Measurements from ENCODE around the gene CEP68.

CEP68 gene

GRCh38 chr2:65059071-65059470, 2.9 kb downstream of the CEP68 start:
- no peak for DNase-seq

DNA sequence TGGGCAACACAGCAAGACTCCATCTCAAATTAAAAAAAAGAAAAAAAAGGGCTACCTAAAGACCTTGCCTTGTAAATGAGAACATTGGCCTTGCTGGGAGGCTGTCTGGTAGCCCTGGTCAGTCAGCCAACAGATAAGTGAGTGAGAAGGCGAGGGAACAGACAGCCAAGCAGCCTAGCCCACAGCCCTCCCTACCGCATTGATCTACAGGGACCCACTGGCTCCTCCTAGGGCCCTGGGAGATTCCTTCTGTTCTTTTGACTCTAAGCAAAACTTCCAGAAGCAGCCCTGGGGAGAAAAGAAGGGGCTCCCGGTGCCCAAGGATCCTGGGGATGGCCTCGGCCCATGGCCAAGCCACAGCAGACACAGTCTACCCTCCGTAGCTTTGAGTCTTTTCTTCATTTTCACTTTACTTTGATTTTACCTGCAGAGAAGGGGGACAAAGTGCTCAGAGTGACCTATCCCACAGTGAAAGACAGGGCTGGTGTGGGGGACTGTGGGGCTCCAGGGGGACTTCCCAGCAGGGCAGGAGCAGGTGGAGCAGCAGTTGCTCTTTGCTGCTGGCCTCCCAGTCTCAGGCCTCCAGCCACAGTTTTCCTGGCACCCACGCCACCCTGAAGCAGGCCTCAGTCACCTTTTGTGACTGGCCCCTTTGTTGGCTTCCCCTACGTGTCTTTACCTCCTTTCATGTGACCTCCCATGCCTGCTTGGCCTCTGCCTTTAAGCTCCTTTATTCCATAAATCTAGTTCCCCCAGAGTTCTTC, 5.1 kb downstream of the CEP68 start:
- DNase-seq = no peak

DNA sequence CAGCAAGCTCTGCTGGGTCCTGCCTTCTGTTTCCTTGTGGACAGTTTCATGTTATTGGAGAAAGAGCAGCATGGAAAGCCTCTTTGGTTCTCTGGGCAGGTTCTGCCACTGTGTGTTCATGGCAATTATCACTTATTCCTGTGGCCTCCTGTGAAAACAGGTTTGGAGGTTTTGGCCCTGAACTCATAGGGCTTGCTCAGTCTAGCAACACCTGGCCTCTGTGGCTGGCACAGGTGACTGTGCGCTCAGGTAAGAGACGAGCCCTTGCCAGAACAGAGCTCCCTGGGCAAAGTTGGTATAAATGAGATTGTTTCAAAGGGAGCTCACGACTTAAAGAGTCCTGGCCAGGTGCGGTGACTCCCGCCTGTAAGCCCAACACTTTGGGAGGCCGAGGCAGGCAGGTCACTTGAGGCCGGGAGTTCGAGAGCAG, 5.7 kb downstream of the CEP68 start:
- DNase-seq = no peak

GRCh38 chr2:65062843-65063825, 6.9 kb downstream of the CEP68 start:
- DNase-seq = no peak

- DNase-seq = peak; percentile 73
Measured at GRCh38 chr2:65064728-65065552, 8.7 kb downstream of the CEP68 start.

DNA sequence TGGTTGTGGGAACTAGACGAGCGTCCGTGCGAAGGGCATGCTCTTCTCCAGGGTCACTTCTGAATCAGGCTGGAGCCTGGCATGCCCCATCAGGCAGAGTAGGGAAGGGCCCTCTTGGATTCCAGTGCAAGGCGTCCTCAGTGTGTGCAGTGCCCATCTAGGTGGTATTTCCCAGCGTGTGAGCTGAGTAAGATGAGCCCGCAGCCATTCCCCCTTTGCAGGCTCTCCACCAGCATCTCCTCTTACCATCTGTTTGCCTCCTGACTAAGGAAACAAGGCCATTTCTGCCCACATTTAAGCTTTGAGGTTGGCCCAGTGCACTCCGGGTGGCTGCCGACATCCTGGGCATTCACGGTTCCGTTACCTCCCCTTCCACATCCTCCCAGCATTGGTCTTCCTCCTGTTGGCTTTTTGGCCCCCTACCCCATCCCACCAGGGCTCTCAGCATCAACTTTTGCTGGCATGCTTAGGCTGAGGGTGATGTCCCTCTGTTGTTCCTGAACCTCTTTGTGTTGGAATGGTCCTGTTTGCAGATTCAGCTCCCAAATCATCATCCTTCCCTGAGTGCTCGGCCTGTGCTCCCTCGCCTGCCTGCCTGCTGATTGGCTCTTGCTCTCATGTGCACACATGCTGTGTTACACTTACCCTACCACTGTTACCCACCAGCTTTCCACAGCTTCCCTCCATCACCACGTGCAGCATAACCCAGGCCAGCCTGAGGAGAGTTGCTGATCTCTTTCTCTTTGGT, 11.8 kb downstream of the CEP68 start:
- DNase-seq = no peak

- no peak for DNase-seq
Measured at GRCh38 chr2:65069439-65069824, 13.2 kb downstream of the CEP68 start.

DNA sequence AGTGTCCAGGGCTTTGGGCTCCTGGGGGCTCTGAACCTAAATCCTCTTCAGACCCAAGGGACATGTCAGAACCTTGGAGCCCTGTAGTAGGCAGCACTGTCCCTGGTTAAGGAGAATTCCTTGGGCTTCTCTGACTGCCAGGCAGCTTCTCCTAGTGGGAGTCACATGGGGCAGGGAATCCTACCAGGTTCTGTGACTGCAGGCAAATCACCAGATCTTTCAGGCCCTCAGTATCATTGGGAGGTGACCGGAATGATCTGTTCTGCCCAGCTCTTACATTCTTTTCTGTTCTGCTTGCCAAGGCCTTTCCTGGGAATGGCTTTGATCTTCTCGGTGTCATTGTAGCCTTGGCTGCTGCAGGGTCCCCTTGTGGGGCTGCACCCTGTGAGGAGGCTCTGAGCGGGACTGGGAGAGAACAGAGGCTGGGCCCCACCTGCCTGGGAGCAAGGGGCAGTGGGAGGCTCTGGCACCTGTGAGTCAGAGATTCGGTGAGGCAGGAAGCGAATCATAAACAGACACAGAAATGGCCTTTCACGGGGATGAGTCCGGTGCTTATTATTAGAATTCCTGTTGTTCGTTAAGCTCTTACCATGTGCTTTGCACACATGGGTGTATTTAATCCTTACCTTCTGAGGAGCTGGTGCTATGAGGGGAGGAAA, 14.1 kb downstream of the CEP68 start:
- DNase-seq = no peak

DNA sequence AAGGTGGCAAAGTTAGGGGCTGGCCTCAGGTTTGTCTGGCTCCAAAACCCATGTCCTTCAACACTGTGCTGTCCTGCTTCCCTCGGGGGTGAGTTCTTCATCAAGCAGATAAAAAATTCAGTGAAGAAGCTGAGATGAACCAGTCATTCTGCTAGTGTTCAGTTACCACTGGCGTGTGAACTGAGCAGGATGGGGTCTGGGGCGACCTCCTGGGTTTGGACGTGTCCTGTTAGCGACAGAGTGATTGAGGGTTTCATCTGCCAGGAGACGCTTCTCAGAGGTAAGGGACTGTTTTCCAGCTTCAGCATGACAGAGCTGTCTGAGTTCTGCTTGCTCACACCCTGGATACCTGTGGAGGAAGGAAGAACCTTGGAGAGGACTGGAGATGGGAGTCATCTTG, 14.6 kb downstream of the CEP68 start:
- DNase-seq = no peak

GRCh38 chr2:65071499-65072180, 15.4 kb downstream of the CEP68 start:
- DNase-seq = no peak

DNA sequence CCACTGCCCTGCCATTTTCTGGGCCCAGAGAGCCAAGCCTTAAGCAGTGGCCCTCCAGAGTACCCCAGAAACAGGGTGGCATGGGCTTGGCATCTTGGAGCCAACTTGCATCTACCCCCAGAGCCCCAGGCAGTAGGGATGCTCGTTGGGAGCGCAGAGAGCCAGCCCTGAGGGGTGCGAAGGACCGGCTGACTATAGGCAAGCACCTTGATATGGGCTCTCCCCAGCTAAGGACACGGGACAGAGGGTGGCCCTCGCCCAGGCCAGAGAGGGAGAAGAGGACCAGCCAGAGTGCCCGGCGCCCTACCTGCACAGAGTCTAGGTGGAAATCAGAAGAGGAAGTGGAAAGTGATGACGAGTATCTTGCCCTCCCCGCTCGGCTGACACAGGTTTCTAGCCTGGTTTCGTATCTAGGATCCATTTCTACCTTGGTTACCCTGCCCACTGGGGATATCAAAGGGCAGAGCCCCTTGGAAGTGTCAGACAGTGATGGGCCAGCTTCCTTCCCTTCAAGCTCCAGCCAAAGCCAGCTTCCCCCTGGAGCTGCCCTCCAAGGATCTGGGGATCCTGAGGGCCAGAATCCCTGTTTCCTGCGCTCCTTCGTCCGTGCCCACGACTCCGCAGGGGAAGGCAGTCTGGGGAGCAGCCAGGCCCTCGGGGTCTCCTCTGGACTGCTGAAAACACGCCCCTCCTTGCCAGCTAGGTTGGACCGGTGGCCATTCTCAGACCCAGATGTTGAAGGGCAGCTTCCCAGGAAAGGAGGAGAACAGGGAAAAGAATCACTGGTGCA, 16.2 kb downstream of the CEP68 start:
- no peak for DNase-seq

DNA sequence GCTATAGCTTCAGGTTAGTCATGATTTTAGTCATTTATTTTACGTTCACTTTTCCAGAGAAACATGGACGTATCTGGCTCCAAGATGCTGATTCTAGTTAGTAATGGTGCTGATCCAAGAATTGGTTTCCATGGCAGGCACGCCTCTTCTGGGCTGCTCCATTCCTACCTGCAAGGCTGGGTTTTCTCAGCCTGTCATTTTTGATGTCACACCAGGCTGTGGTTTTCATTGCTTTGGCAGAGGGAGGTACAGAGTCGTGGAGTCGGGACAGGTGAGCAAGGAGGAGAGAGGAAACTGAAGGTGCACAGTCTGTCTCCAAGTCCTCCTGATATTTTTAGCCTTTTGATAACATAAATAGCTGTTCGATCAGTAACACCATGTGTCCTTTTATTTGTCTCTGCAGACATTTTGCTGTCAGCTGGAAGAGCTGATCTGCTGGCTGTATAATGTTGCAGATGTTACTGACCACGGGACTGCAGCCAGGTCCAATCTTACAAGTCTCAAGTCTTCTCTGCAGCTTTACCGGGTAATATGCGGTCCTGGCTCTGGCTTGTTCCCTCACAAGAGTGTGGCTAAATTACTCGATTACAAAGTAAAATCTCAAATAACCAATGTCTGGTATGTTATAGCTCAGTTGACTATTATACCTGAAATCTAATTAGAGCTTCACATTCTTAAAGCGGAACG, 17.8 kb downstream of the CEP68 start:
- no peak for DNase-seq

- no peak for DNase-seq
Measured at GRCh38 chr2:65075176-65075575, 19.0 kb downstream of the CEP68 start.

GRCh38 chr2:65075605-65076344, 19.6 kb downstream of the CEP68 start:
- DNase-seq = no peak

DNA sequence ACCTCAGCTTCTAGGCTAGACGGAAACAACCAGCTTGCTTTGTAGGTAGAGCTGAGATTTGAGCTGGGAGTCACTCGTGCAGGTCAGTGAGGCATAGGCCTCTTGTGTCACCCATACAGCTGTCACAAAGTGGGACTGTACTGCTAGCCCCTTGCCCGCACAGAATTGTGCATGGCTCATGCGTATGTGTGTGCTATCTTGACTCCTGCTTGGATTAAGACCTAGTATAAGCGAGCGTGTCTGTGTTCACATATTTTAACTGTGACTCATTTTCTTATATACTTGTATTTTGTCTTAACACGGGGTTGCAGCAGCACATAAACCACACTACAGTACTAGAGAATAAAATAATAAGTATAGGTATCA, 20.1 kb downstream of the CEP68 start:
- no peak for DNase-seq

GRCh38 chr2:65077898-65078297, 21.7 kb downstream of the CEP68 start:
- DNase-seq = no peak

DNA sequence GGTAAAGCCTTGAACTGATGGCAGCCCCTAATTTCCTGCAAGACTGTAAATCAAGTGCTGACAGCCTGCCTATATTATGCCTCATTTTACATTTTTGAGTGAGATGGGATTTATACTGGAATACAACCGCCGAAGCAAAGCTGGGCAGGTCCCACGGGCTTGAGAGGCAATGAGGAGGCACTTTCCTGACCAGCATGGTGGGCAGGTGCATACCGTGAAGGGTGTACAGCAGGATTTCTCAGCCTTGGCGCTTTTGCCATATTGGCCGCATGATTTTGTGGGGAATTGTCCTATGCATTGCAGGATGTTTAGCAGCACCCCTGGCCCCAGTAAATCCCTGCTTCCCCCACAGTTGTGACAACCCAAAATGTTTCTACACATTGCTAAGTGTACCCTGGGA, 22.8 kb downstream of the CEP68 start:
- no peak for DNase-seq

DNA sequence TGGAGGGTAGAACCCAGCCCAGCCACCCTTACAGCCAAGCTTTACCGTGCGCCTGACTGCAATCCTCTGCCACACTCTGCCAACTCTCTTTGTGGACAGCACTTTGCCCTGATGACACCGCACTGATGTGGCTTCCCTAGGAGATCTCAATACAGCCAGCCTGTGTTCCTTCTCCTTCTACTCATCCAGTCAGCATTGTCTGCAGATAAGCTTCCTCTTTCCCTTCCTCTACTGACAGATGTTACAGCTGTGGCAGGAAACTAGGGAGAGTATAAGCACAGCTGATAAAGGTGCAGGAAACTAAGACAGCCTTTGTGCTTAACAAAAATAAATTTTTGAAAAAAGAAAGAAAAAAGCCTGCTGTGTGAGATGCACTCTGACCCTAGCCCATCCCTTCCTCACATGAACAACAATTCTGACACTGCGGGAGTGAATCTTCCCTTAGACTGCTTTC, 25.0 kb downstream of the CEP68 start:
- DNase-seq = no peak

DNA sequence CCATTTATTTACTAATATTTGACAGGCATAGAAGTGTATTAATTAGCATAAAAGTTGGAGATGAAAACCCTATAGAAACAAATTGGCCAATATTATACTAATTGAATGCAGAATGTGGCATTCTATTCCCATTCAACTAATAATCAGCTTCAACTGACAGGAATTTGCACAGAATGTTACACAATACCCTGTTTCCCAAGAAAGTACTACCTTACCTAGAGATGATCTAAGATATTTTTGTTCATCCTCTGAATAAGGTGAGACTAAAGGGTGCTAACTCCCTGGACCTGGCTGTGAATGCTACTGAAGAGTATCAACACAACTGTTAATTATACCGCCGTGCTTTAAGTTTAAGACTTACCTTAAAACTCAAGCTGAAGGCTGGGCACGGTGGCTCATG, 28.9 kb downstream of the CEP68 start:
- no peak for DNase-seq

Measured in CD4-positive, alpha-beta T cell treated with Interleukin-10 for 1 hour (primary cell).